Measurements from ENCODE around the gene RAP1GAP.
"Not testable (repeated sequence)": the region's sequence is repeated elsewhere in the genome, so short reads cannot be mapped to it uniquely, and the experiment has no call there.

The RAP1GAP gene

GRCh38 chr1:21685946-21686678 is 17.0 kb upstream of the RAP1GAP start:
- no peak overlapping the region for H3K4me3 Mint-ChIP-seq
- no peak for TF ChIP-seq CTCF (IDR thresholded peaks at IDR 0.05)
- H3K27ac Mint-ChIP-seq: no peak overlapping the region
- no peak for DNase-seq
- H3K4me1 Mint-ChIP-seq: peaks cover 16% of the 10 kb centered on the region
- peaks cover 32% of the 10 kb centered on the region for H3K9me3 Mint-ChIP-seq
- no peaks in the 10 kb centered on the region for H3K27me3 Mint-ChIP-seq (ENCODE audit: low read depth, poor library complexity)
- peaks cover 81% of the 10 kb centered on the region for H3K36me3 Mint-ChIP-seq (ENCODE audit: low read depth)

GRCh38 chr1:21681426-21681825 is 12.3 kb upstream of the RAP1GAP start:
- Mint-ChIP-seq H3K4me3 (no peak overlapping the region), H3K4me1 (peaks cover 57% of the 10 kb centered on the region), H3K27me3 (ENCODE audit: low read depth, poor library complexity) (no peaks in the 10 kb centered on the region), H3K36me3 (ENCODE audit: low read depth) (peaks cover 67% of the 10 kb centered on the region), H3K9me3 (peaks cover 24% of the 10 kb centered on the region), H3K27ac (no peak overlapping the region)
- no peak for DNase-seq
- no peak for TF ChIP-seq CTCF (IDR thresholded peaks at IDR 0.05)

- TF ChIP-seq CTCF (IDR thresholded peaks at IDR 0.05): no peak
- no peak overlapping the region for H3K4me3 Mint-ChIP-seq
- peaks cover 62% of the 10 kb centered on the region for H3K36me3 Mint-ChIP-seq (ENCODE audit: low read depth)
- no peaks in the 10 kb centered on the region for H3K27me3 Mint-ChIP-seq (ENCODE audit: low read depth, poor library complexity)
- DNase-seq: no peak
- H3K4me1 Mint-ChIP-seq: peaks cover 62% of the 10 kb centered on the region
- H3K9me3 Mint-ChIP-seq: peaks cover 19% of the 10 kb centered on the region
- H3K27ac Mint-ChIP-seq: no peak overlapping the region
These were observed 11.8 kb upstream of the RAP1GAP start for GRCh38 chr1:21680918-21681317.

GRCh38 chr1:21680381-21680780 is 11.2 kb upstream of the RAP1GAP start:
- no peak overlapping the region for H3K27ac Mint-ChIP-seq

GRCh38 chr1:21677168-21677567 is 8.0 kb upstream of the RAP1GAP start:
- Mint-ChIP-seq H3K9me3 (no peaks in the 10 kb centered on the region), H3K27me3 (ENCODE audit: low read depth, poor library complexity) (peaks cover 2% of the 10 kb centered on the region), H3K36me3 (ENCODE audit: low read depth) (peaks cover 28% of the 10 kb centered on the region), H3K4me1 (peaks cover 92% of the 10 kb centered on the region), H3K4me3 (no peak overlapping the region), H3K27ac (no peak overlapping the region)
- no peak for TF ChIP-seq CTCF (IDR thresholded peaks at IDR 0.05)
- DNase-seq: no peak

More at GRCh38 chr1:21680381-21680780, 11.2 kb upstream of the RAP1GAP start:
- Mint-ChIP-seq H3K9me3 (peaks cover 14% of the 10 kb centered on the region), H3K4me3 (no peak overlapping the region), H3K27me3 (ENCODE audit: low read depth, poor library complexity) (no peaks in the 10 kb centered on the region), H3K36me3 (ENCODE audit: low read depth) (peaks cover 57% of the 10 kb centered on the region), H3K4me1 (peaks cover 67% of the 10 kb centered on the region)
- DNase-seq: no peak
- TF ChIP-seq CTCF (IDR thresholded peaks at IDR 0.05): no peak

- Mint-ChIP-seq H3K36me3 (ENCODE audit: low read depth) (peaks cover 10% of the 10 kb centered on the region), H3K4me3 (peak overlapping the region; percentile 13), H3K27me3 (ENCODE audit: low read depth, poor library complexity) (peaks cover 14% of the 10 kb centered on the region), H3K27ac (no peak overlapping the region), H3K9me3 (no peaks in the 10 kb centered on the region), H3K4me1 (peaks cover 91% of the 10 kb centered on the region)
- DNase-seq: no peak
- no peak for TF ChIP-seq CTCF (IDR thresholded peaks at IDR 0.05)
These were observed 5.8 kb upstream of the RAP1GAP start for GRCh38 chr1:21674957-21675356.

GRCh38 chr1:21673853-21674252 is 4.7 kb upstream of the RAP1GAP start:
- Mint-ChIP-seq H3K27me3 (ENCODE audit: low read depth, poor library complexity) (peaks cover 15% of the 10 kb centered on the region), H3K4me1 (peaks cover 80% of the 10 kb centered on the region)
- not testable (repeated sequence) for DNase-seq; H3K9me3 Mint-ChIP-seq; H3K36me3 Mint-ChIP-seq (ENCODE audit: low read depth); H3K4me3 Mint-ChIP-seq; H3K27ac Mint-ChIP-seq

Data from nephron progenitor cell (in vitro differentiated cells).